WTC11 (cell line): ENCODE results near the gene COPZ2. TPM values are rescaled to one million over a fixed set of nuclear protein-coding genes. Genes with fewer than 3 reads are reported as not detected.

Source experiments
- CDX4 ChIP-seq: fragments of 250-450 bp; sonication (Bioruptor Pico); IDR thresholded peaks from 2 replicates; pipeline ENCODE4 v1.9.0; 2021; ENCODE audit warnings: moderate library complexity, mild to moderate bottlenecking, inconsistent platforms, borderline replicate concordance
- CREB1 ChIP-seq: sonication (generic); formaldehyde crosslinking; IDR thresholded peaks from 2 replicates; pipeline ENCODE4 v1.8.0; 2023; ENCODE audit warnings: mild to moderate bottlenecking, missing genetic modification reagents
- E2F1 ChIP-seq: sonication (generic); formaldehyde crosslinking; IDR thresholded peaks from 2 replicates; pipeline ENCODE4 v1.8.0; 2022; ENCODE audit warnings: mild to moderate bottlenecking, missing genetic modification reagents
- E2F5 ChIP-seq: sonication (generic); formaldehyde crosslinking; IDR thresholded peaks from 2 replicates; pipeline ENCODE4 v1.8.1; 2022; ENCODE audit warnings: mild to moderate bottlenecking, moderate library complexity, missing genetic modification reagents
- FOXP1 ChIP-seq: sonication (generic); formaldehyde crosslinking; IDR thresholded peaks from 2 replicates; pipeline ENCODE4 v1.8.0; 2022; ENCODE audit warnings: missing genetic modification reagents, mild to moderate bottlenecking, moderate library complexity, borderline replicate concordance
- HMGA2 ChIP-seq: fragments of 250-450 bp; sonication (Bioruptor Pico); IDR thresholded peaks from 2 replicates; pipeline ENCODE4 v1.4.0; 2021; ENCODE audit warnings: mild to moderate bottlenecking, moderate library complexity
- JUN ChIP-seq: sonication (generic); formaldehyde crosslinking; IDR thresholded peaks from 2 replicates; pipeline ENCODE4 v1.8.0; 2023; ENCODE audit warnings: mild to moderate bottlenecking, missing genetic modification reagents
- MLX ChIP-seq: sonication (generic); formaldehyde crosslinking; IDR thresholded peaks from 2 replicates; pipeline ENCODE4 v1.8.1; 2023; ENCODE audit warnings: mild to moderate bottlenecking, missing genetic modification reagents, moderate library complexity
- NFATC4 ChIP-seq: fragments of 250-450 bp; sonication (Bioruptor Pico); IDR thresholded peaks from 2 replicates; pipeline ENCODE4 v1.9.0; 2021; ENCODE audit warnings: mild to moderate bottlenecking
- NFYB ChIP-seq: sonication (generic); formaldehyde crosslinking; conservative IDR thresholded peaks from 2 replicates; pipeline ENCODE4 v1.8.0; 2022; ENCODE audit warnings: low read depth, missing genetic modification reagents
- SMAD3 ChIP-seq: sonication (generic); formaldehyde crosslinking; IDR thresholded peaks from 2 replicates; pipeline ENCODE4 v1.8.0; 2022; ENCODE audit warnings: missing genetic modification reagents, mild to moderate bottlenecking, borderline replicate concordance
- TCF7 ChIP-seq: sonication (generic); formaldehyde crosslinking; IDR thresholded peaks from 2 replicates; pipeline ENCODE4 v1.8.0; 2022; ENCODE audit warnings: mild to moderate bottlenecking, low read depth, missing genetic modification reagents, moderate library complexity
- ZNF121 ChIP-seq: sonication (generic); formaldehyde crosslinking; IDR thresholded peaks from 2 replicates; pipeline ENCODE4 v1.8.0; 2023; ENCODE audit warnings: missing genetic modification reagents
- ZNF232 ChIP-seq: sonication (generic); formaldehyde crosslinking; IDR thresholded peaks from 2 replicates; pipeline ENCODE4 v1.8.0; 2022; ENCODE audit warnings: mild to moderate bottlenecking, missing genetic modification reagents
- ZNF317 ChIP-seq: sonication (generic); formaldehyde crosslinking; IDR thresholded peaks from 2 replicates; pipeline ENCODE4 v1.8.1; 2023; ENCODE audit warnings: low read depth, mild to moderate bottlenecking, moderate library complexity, missing genetic modification reagents, borderline replicate concordance
- ZNF416 ChIP-seq: fragments of 250-450 bp; sonication (Bioruptor Pico); IDR thresholded peaks from 2 replicates; pipeline ENCODE4 v1.9.0; 2021; ENCODE audit warnings: mild to moderate bottlenecking, inconsistent platforms
- ZNF425 ChIP-seq: fragments of 250-450 bp; sonication (Bioruptor Pico); conservative IDR thresholded peaks from 2 replicates; pipeline ENCODE4 v1.9.0; 2021; ENCODE audit warnings: mild to moderate bottlenecking
- total RNA-seq: library from RNA; stranded (reverse); gene quantifications from 3 replicates; pipeline ENCODE4 v1.2.3, GENCODE V29; 2021
- TF ChIP-seq, protein P1 (sequence below): sonication (generic); formaldehyde crosslinking; IDR thresholded peaks from 2 replicates; pipeline ENCODE4 v1.8.0; 2023; ENCODE audit warnings: mild to moderate bottlenecking, missing genetic modification reagents
- TF ChIP-seq, protein P2 (sequence below): sonication (generic); formaldehyde crosslinking; IDR thresholded peaks from 2 replicates; pipeline ENCODE4 v1.8.0; 2022; ENCODE audit warnings: mild to moderate bottlenecking, missing genetic modification reagents
- TF ChIP-seq, protein P3 (sequence below): fragments of 250-450 bp; sonication (Bioruptor Pico); IDR thresholded peaks from 2 replicates; pipeline ENCODE4 v1.9.0; 2021; ENCODE audit warnings: mild to moderate bottlenecking, borderline replicate concordance
- TF ChIP-seq, protein P4 (sequence below): sonication (generic); formaldehyde crosslinking; IDR thresholded peaks from 2 replicates; pipeline ENCODE4 v1.8.0; 2022; ENCODE audit warnings: mild to moderate bottlenecking, missing genetic modification reagents

COPZ2 gene
- total RNA-seq, 1 experiment from 2014 or later = 0.44 TPM

DNA sequence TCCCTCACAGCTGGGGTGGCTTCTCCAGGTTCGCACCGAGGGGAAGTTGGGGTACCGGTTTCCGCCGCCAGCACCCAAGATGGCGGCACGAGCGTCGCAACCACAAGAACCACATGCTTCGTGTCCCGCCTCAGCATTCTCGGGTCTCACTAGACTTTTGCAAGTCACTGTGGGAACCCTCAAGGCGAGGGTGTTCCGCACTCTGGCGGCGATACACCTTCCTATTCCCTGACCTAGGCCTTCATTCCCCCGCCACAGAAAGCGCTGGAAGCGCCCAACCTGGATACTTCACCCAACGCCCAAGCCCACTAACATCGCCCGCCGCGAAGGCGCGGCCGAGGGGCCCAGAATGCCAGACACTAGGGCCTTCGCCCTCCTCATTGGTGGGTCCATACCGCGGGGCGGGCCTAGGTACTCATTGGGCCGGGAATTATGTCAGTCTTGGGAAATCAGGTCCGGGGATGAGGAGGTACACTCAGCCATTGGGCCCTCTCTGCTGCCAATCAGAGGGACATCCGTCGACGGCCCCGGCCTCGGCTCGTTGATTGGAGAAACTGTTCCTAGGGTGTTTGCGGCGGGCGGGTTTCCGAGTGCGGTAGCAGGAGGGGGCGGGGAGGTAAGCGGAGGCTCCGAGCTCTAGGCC, 10.3 kb upstream of the COPZ2 start, which contains the start of gene NFE2L1 (continued):
- no peak for TF ChIP-seq MLX (CRISPR knock-in tag)
- TF ChIP-seq ZNF317 (CRISPR knock-in tag) = no peak
- TF ChIP-seq FOXP1 (CRISPR knock-in tag) = peak; percentile 90
- TF ChIP-seq CDX4 (CRISPR knock-in tag) = no peak
- peak; percentile 71; the same call in 1 of the 2 replicates for TF ChIP-seq CREB1
- peak; percentile 77; the same call in 1 of the 2 replicates for TF ChIP-seq E2F5 (CRISPR knock-in tag)
- TF ChIP-seq ZNF416 (CRISPR knock-in tag) = no peak
- TF ChIP-seq HMGA2 (CRISPR knock-in tag) = 0 out of 2 replicates have a peak, but pooled peaks have one; percentile 21
- 0 out of 2 replicates have a peak, but pooled peaks have one; percentile 63 for TF ChIP-seq ZNF121 (CRISPR knock-in tag)
- peak; percentile 47; the same call in 1 of the 2 replicates for TF ChIP-seq NFATC4
- 0 out of 2 replicates have a peak, but pooled peaks have one; percentile 66 for TF ChIP-seq ZNF232 (CRISPR knock-in tag)
- TF ChIP-seq, protein P1, sequence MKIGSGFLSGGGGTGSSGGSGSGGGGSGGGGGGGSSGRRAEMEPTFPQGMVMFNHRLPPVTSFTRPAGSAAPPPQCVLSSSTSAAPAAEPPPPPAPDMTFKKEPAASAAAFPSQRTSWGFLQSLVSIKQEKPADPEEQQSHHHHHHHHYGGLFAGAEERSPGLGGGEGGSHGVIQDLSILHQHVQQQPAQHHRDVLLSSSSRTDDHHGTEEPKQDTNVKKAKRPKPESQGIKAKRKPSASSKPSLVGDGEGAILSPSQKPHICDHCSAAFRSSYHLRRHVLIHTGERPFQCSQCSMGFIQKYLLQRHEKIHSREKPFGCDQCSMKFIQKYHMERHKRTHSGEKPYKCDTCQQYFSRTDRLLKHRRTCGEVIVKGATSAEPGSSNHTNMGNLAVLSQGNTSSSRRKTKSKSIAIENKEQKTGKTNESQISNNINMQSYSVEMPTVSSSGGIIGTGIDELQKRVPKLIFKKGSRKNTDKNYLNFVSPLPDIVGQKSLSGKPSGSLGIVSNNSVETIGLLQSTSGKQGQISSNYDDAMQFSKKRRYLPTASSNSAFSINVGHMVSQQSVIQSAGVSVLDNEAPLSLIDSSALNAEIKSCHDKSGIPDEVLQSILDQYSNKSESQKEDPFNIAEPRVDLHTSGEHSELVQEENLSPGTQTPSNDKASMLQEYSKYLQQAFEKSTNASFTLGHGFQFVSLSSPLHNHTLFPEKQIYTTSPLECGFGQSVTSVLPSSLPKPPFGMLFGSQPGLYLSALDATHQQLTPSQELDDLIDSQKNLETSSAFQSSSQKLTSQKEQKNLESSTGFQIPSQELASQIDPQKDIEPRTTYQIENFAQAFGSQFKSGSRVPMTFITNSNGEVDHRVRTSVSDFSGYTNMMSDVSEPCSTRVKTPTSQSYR (CRISPR knock-in tag) = no peak
- 0 out of 2 replicates have a peak, but pooled peaks have one; percentile 57 for TF ChIP-seq TCF7
- TF ChIP-seq SMAD3 (CRISPR knock-in tag) = no peak; the same call in 1 of the 2 replicates
- TF ChIP-seq, protein P2, sequence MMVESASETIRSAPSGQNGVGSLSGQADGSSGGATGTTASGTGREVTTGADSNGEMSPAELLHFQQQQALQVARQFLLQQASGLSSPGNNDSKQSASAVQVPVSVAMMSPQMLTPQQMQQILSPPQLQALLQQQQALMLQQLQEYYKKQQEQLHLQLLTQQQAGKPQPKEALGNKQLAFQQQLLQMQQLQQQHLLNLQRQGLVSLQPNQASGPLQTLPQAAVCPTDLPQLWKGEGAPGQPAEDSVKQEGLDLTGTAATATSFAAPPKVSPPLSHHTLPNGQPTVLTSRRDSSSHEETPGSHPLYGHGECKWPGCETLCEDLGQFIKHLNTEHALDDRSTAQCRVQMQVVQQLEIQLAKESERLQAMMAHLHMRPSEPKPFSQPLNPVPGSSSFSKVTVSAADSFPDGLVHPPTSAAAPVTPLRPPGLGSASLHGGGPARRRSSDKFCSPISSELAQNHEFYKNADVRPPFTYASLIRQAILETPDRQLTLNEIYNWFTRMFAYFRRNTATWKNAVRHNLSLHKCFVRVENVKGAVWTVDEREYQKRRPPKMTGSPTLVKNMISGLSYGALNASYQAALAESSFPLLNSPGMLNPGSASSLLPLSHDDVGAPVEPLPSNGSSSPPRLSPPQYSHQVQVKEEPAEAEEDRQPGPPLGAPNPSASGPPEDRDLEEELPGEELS (CRISPR knock-in tag) = peak; percentile 88
- TF ChIP-seq, protein P3, sequence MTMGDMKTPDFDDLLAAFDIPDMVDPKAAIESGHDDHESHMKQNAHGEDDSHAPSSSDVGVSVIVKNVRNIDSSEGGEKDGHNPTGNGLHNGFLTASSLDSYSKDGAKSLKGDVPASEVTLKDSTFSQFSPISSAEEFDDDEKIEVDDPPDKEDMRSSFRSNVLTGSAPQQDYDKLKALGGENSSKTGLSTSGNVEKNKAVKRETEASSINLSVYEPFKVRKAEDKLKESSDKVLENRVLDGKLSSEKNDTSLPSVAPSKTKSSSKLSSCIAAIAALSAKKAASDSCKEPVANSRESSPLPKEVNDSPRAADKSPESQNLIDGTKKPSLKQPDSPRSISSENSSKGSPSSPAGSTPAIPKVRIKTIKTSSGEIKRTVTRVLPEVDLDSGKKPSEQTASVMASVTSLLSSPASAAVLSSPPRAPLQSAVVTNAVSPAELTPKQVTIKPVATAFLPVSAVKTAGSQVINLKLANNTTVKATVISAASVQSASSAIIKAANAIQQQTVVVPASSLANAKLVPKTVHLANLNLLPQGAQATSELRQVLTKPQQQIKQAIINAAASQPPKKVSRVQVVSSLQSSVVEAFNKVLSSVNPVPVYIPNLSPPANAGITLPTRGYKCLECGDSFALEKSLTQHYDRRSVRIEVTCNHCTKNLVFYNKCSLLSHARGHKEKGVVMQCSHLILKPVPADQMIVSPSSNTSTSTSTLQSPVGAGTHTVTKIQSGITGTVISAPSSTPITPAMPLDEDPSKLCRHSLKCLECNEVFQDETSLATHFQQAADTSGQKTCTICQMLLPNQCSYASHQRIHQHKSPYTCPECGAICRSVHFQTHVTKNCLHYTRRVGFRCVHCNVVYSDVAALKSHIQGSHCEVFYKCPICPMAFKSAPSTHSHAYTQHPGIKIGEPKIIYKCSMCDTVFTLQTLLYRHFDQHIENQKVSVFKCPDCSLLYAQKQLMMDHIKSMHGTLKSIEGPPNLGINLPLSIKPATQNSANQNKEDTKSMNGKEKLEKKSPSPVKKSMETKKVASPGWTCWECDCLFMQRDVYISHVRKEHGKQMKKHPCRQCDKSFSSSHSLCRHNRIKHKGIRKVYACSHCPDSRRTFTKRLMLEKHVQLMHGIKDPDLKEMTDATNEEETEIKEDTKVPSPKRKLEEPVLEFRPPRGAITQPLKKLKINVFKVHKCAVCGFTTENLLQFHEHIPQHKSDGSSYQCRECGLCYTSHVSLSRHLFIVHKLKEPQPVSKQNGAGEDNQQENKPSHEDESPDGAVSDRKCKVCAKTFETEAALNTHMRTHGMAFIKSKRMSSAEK (CRISPR knock-in tag) = peak; percentile 80; the same call in 1 of the 2 replicates
- TF ChIP-seq, protein P4, sequence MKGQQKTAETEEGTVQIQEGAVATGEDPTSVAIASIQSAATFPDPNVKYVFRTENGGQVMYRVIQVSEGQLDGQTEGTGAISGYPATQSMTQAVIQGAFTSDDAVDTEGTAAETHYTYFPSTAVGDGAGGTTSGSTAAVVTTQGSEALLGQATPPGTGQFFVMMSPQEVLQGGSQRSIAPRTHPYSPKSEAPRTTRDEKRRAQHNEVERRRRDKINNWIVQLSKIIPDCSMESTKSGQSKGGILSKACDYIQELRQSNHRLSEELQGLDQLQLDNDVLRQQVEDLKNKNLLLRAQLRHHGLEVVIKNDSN = peak; percentile 86
- TF ChIP-seq NFYB (CRISPR knock-in tag) = peak; percentile 97
- peak; percentile 83; the same call in 1 of the 2 replicates for TF ChIP-seq JUN (CRISPR knock-in tag)
- 0 out of 2 replicates have a peak, but pooled peaks have one; percentile 33 for TF ChIP-seq ZNF425
- 0 out of 2 replicates have a peak, but pooled peaks have one; percentile 67 for TF ChIP-seq E2F1 (CRISPR knock-in tag)
